Suprapubic skin (tissue), 4 donors: ENCODE data around the gene C1QTNF5. TPM values are rescaled to one million over a fixed set of nuclear protein-coding genes. Genes with fewer than 3 reads are reported as not detected.

ENCODE experiments used
- DNase-seq, 2 donors: peaks; one replicate each; pipeline ENCODE4 v3.0.0-alpha.2; 2019; ENCODE audit warnings: low spot score in 2 of 2
- H3K27ac ChIP-seq: fragments of 200-600 bp; sonication (generic); one replicate; pipeline ENCODE4 v1.5.1; 2019
- H3K27me3 ChIP-seq: fragments of 200-600 bp; sonication (generic); one replicate; pipeline ENCODE4 v1.5.1; 2019
- H3K36me3 ChIP-seq: fragments of 200-600 bp; sonication (generic); one replicate; pipeline ENCODE4 v1.5.1; 2019
- H3K4me1 ChIP-seq: fragments of 200-600 bp; sonication (generic); one replicate; pipeline ENCODE4 v1.5.1; 2019
- H3K4me3 ChIP-seq: fragments of 200-600 bp; sonication (generic); one replicate; pipeline ENCODE4 v1.5.1; 2019; ENCODE audit warnings: mild to moderate bottlenecking
- H3K9me3 ChIP-seq: fragments of 200-600 bp; sonication (generic); one replicate; pipeline ENCODE4 v1.5.1; 2019
- EP300 ChIP-seq: sonication (generic); formaldehyde crosslinking; IDR thresholded peaks from one replicate; pipeline ENCODE4 v1.6.1; 2017; ENCODE audit warnings: antibody characterized with exemption
- POLR2A ChIP-seq, 2 donors: fragments of 450-650 bp; IDR thresholded peaks; one replicate each; pipeline ENCODE4 v1.6.1; 2017; ENCODE audit warnings: antibody characterized with exemption in 2 of 2, mild to moderate bottlenecking in 2 of 2, moderate library complexity in 2 of 2
- POLR2AphosphoS5 ChIP-seq, 3 donors: sonication (generic); formaldehyde crosslinking; IDR thresholded peaks; one replicate each; pipeline ENCODE4 v1.6.1; 2017; ENCODE audit warnings: antibody characterized with exemption in 3 of 3
- WGBS: methylation state at CpG from one replicate; pipeline ENCODE4 v1.1.5; 2018; 5-methylcytosine and 5-hydroxymethylcytosine counted together
- total RNA-seq, 4 donors: library from RNA; depleted of rRNA; stranded (reverse); fragments of >200 nt; gene quantifications; one replicate each; pipeline ENCODE4 v1.1.0, GENCODE V29; 2016
- TF ChIP-seq, protein P1 (sequence below), 2 donors: fragments of 200-600 bp in 1 of 2; fragments of 450-650 bp in 1 of 2; sonication (generic) in 1 of 2; IDR thresholded peaks; one replicate each; pipeline ENCODE4 v1.5.1; 2016 to 2019; ENCODE audit warnings: antibody characterized with exemption in 2 of 2, mild to moderate bottlenecking in 1 of 2, moderate library complexity in 1 of 2

The C1QTNF5 gene
- total RNA-seq, 4 donors from 2014 or later = 3.7 to 9.8 (median 4.9) TPM

DNA sequence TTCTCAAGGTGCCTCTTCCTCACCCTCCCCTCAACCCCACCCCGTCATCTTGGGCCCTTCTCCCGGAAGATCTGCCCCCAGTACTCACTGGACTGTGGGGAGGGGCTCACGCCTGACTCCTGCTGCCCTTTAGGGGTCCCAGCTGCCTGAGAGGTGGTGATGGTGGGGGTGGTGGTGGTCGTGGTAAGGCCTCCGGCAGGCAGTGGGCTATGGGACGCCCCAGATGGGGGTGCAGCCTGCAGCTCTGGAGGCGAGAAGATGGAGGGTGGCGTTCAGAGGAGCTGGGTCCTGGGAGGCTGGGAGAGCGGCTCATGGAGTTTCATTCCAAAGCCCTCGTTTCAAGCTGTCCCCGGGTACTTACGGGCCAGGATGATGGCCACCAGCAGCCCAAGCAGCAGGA is 5.0 kb upstream of the C1QTNF5 start:
- no peak overlapping the region for H3K4me3 ChIP-seq
- H3K36me3 ChIP-seq = no peaks in the 10 kb centered on the region
- no peak for TF ChIP-seq POLR2AphosphoS5 (IDR thresholded peaks at IDR 0.05)
- no peak for TF ChIP-seq POLR2A (IDR thresholded peaks at IDR 0.05)
- TF ChIP-seq, protein P1, sequence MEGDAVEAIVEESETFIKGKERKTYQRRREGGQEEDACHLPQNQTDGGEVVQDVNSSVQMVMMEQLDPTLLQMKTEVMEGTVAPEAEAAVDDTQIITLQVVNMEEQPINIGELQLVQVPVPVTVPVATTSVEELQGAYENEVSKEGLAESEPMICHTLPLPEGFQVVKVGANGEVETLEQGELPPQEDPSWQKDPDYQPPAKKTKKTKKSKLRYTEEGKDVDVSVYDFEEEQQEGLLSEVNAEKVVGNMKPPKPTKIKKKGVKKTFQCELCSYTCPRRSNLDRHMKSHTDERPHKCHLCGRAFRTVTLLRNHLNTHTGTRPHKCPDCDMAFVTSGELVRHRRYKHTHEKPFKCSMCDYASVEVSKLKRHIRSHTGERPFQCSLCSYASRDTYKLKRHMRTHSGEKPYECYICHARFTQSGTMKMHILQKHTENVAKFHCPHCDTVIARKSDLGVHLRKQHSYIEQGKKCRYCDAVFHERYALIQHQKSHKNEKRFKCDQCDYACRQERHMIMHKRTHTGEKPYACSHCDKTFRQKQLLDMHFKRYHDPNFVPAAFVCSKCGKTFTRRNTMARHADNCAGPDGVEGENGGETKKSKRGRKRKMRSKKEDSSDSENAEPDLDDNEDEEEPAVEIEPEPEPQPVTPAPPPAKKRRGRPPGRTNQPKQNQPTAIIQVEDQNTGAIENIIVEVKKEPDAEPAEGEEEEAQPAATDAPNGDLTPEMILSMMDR (IDR thresholded peaks at IDR 0.05) = no peak
- no peak for TF ChIP-seq EP300
- no peaks in the 10 kb centered on the region for H3K27me3 ChIP-seq
- no peaks in the 10 kb centered on the region for H3K9me3 ChIP-seq
- H3K4me1 ChIP-seq = peaks cover 24% of the 10 kb centered on the region
- no peak overlapping the region for H3K27ac ChIP-seq
- DNase-seq = no peak
- 89% methylated on average over 11 of the region's 12 CpGs for WGBS

GRCh38 chr11:119344291-119345010 is 3.8 kb upstream of the C1QTNF5 start:
- TF ChIP-seq POLR2AphosphoS5 (IDR thresholded peaks at IDR 0.05) (no peak), POLR2A (IDR thresholded peaks at IDR 0.05) (no peak), EP300 (no peak)
- TF ChIP-seq, protein P1 (IDR thresholded peaks at IDR 0.05) = no peak
- peaks cover 12% of the 10 kb centered on the region for H3K27me3 ChIP-seq
- no peaks in the 10 kb centered on the region for H3K36me3 ChIP-seq
- WGBS = 78% methylated on average over 12 of the region's 14 CpGs
- no peak overlapping the region for H3K4me3 ChIP-seq
- H3K27ac ChIP-seq = no peak overlapping the region
- no peak for DNase-seq
- H3K4me1 ChIP-seq = peaks cover 36% of the 10 kb centered on the region
- H3K9me3 ChIP-seq = no peaks in the 10 kb centered on the region

DNA sequence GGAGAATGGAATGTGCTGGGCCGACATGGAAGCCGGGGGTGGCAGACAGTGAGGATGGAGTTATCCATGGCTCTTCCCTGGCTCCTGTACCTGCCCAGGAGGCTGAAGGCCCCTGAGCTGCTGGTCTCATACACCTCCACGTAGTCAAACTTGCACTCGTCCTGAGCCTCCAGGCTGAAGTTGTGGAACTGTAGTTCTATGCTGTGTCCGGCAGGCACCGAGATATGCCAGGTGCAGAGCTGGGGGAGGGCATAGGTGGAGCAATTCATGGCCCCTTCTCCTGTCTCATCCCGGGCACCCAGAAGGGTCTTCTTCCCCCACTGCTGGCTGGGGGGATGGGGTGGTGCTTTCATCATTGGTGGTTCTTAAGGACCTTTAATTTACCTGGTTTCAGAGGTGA is 3.0 kb upstream of the C1QTNF5 start:
- no peaks in the 10 kb centered on the region for H3K36me3 ChIP-seq
- no peak overlapping the region for H3K4me3 ChIP-seq
- WGBS = 85% methylated on average over 4 of the region's 7 CpGs
- no peaks in the 10 kb centered on the region for H3K9me3 ChIP-seq
- H3K4me1 ChIP-seq = peaks cover 43% of the 10 kb centered on the region
- DNase-seq = no peak
- peaks cover 14% of the 10 kb centered on the region for H3K27me3 ChIP-seq
- no peak overlapping the region for H3K27ac ChIP-seq
- TF ChIP-seq EP300 (no peak), POLR2A (IDR thresholded peaks at IDR 0.05) (no peak), POLR2AphosphoS5 (IDR thresholded peaks at IDR 0.05) (no peak)
- TF ChIP-seq, protein P1 (IDR thresholded peaks at IDR 0.05) = no peak

DNA sequence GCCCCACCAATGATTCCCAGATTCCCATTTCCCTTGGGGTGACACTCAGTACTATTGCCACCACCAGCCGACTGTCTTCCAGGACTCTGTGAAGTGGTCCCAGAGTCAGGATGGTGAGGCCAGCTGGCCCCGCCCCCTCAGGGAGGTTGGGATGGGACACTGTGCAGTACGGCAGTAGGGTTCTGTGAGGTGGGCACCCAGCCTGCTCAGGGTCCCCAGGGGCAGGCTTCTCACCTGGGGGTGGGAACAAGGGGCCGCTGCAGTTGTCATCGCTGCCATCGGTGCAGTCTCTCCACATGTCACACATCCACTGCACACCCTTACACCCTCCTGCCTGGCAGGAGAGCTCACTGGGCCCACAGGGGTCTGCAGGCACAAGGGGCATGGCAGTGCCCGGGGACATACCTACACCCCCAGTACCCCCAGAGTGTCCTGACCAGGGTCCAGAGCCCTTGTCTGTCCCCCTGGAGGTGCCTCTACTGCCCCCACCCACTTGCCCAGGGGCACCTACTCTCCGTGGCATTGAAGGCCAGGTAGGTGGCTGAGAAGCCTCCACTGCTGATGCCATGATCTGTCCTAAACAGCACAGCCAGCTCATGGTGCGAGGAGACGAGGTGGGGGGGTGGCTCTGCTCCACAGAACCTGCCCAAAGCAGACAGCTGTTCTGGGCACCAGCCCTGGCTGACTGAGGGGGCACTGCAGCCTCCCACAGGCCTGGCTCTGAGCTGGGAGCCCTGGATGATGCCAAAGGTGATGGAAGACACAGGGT is 1.9 kb upstream of the C1QTNF5 start:
- Histone ChIP-seq H3K4me1 (peaks cover 52% of the 10 kb centered on the region), H3K9me3 (no peaks in the 10 kb centered on the region), H3K4me3 (no peak overlapping the region), H3K36me3 (no peaks in the 10 kb centered on the region), H3K27ac (no peak overlapping the region), H3K27me3 (peaks cover 14% of the 10 kb centered on the region)
- WGBS = 93% methylated on average over 8 of the region's 10 CpGs
- TF ChIP-seq POLR2A (IDR thresholded peaks at IDR 0.05) = no peak
- TF ChIP-seq, protein P1 (IDR thresholded peaks at IDR 0.05) = no peak
- no peak for TF ChIP-seq POLR2AphosphoS5 (IDR thresholded peaks at IDR 0.05)
- TF ChIP-seq EP300 = no peak
- DNase-seq = no peak

GRCh38 chr11:119342023-119342300 is 1.3 kb upstream of the C1QTNF5 start:
- Histone ChIP-seq H3K4me1 (peaks cover 50% of the 10 kb centered on the region), H3K9me3 (no peaks in the 10 kb centered on the region), H3K4me3 (no peak overlapping the region), H3K27ac (no peak overlapping the region), H3K27me3 (peaks cover 14% of the 10 kb centered on the region), H3K36me3 (no peaks in the 10 kb centered on the region)
- no peak for DNase-seq
- WGBS = 55% methylated on average over 7 of the region's 7 CpGs
- TF ChIP-seq EP300 = no peak
- TF ChIP-seq POLR2A (IDR thresholded peaks at IDR 0.05) = no peak
- TF ChIP-seq, protein P1 (IDR thresholded peaks at IDR 0.05) = no peak
- no peak for TF ChIP-seq POLR2AphosphoS5 (IDR thresholded peaks at IDR 0.05)
